NT2/D1 (cell line): ENCODE measurements around the gene OTOP3.

Experiments
- YY1 ChIP-seq: IDR thresholded peaks from 2 replicates; pipeline ENCODE4 v1.6.1; 2011; ENCODE audit not compliant: insufficient read length, insufficient read depth
- ZNF274 ChIP-seq: IDR thresholded peaks from 2 replicates; pipeline ENCODE4 v1.6.1; 2011; ENCODE audit warnings: mild to moderate bottlenecking, low read depth, low read length

GRCh38 chr17:74890554-74890953 lies 45.1 kb upstream of the OTOP3 start:
- TF ChIP-seq ZNF274 (no peak), YY1 (no peak)
